Measurements from ENCODE around the gene SLC25A39.

DNA sequence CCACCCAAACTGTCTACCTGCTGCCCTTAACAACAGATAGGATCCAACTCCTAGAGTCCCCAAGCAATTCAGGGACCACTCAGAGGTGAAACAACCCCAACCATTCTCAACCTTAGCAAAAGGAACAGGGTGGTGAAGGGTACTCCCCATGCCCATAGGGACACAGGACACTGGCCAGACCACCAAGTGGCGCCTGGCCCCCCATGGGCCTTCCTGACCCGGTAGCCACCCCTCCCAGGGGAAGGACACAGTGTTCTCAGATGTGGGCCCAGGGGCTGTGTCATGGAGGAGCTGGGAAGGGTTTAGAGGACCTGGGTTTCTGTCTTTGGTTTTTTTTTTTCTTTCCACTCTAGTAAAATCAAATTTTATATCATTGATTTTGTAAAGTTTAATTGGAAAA, 9.7 kb upstream of the SLC25A39 start:
- TF ChIP-seq, protein P1, sequence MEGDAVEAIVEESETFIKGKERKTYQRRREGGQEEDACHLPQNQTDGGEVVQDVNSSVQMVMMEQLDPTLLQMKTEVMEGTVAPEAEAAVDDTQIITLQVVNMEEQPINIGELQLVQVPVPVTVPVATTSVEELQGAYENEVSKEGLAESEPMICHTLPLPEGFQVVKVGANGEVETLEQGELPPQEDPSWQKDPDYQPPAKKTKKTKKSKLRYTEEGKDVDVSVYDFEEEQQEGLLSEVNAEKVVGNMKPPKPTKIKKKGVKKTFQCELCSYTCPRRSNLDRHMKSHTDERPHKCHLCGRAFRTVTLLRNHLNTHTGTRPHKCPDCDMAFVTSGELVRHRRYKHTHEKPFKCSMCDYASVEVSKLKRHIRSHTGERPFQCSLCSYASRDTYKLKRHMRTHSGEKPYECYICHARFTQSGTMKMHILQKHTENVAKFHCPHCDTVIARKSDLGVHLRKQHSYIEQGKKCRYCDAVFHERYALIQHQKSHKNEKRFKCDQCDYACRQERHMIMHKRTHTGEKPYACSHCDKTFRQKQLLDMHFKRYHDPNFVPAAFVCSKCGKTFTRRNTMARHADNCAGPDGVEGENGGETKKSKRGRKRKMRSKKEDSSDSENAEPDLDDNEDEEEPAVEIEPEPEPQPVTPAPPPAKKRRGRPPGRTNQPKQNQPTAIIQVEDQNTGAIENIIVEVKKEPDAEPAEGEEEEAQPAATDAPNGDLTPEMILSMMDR (IDR thresholded peaks at IDR 0.05) = no peak
- no peak for TF ChIP-seq POLR2A (IDR thresholded peaks at IDR 0.05)
- TF ChIP-seq POLR2AphosphoS5 (IDR thresholded peaks at IDR 0.05; ENCODE audit: insufficient read depth in 1 of 2, low read depth in 1 of 2) = no peak

All from vagina (tissue), 2 donors.